ENCODE results near the gene ZC3H12A.

The ZC3H12A gene

DNA sequence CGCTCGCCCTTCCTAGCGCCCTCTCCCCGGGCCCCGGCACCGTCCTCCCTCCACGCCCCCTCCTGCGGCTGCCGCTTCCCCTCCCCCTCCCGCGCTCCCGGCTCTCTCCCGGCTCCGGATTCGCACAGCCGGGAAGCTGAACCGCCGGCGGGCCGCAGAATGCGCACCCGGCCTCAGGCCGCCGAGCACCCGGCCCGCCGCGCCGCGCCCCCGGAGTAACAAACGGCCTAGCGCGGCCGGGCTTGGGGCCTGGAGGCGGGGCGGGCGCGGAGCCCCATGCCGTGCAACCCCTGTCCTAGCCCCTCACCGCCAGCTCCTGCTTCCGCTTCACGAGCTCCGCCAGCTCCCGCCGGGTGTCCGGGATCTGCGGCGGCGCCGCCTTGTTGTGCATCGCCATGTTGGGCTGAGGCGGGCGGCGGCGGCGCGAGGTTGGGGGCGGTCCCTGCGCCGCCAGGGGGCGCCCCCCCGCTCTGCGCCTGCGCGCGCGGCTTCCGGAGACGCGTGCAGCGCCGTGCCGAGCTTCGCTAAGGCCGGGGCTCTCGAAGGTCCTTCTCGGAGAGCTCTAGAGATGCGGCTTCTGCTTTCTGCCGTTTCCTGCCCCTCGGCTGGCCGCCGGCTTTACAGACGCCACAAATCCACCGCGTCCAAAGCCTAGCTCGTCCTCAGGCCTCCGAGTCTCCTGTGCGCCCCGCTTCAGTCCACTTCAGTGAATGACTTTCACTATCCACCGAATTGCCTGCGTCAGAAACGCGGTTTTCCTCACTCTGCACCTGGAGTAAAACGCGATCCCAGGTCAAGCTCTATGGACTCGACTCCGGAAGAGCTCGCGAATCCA is 40.2 kb downstream of the ZC3H12A start, which contains the start of gene MEAF6 (continued):
- TF ChIP-seq REST (tag by site-specific recombination; IDR thresholded peaks at IDR 0.05) (no peak), PATZ1 (tag by site-specific recombination; IDR thresholded peaks at IDR 0.05) (0 out of 2 replicates have a peak, but pooled peaks have one; percentile 6), ZSCAN16 (tag by site-specific recombination; IDR thresholded peaks at IDR 0.05) (no peak), ZNF23 (tag by site-specific recombination; IDR thresholded peaks at IDR 0.05; ENCODE audit: borderline replicate concordance) (no peak), ZNF544 (tag by site-specific recombination; IDR thresholded peaks at IDR 0.05) (no peak), ZNF510 (tag by site-specific recombination; IDR thresholded peaks at IDR 0.05; ENCODE audit: insufficient replicate concordance) (no peak), ZNF24 (tag by site-specific recombination; IDR thresholded peaks at IDR 0.05) (0 out of 2 replicates have a peak, but pooled peaks have one; percentile 72), ZNF777 (tag by site-specific recombination; IDR thresholded peaks at IDR 0.05; ENCODE audit: borderline replicate concordance) (no peak), ZNF596 (tag by site-specific recombination; IDR thresholded peaks at IDR 0.05) (0 out of 2 replicates have a peak, but pooled peaks have one; percentile 35), ZNF248 (tag by site-specific recombination; IDR thresholded peaks at IDR 0.05) (no peak), ZNF112 (tag by site-specific recombination; IDR thresholded peaks at IDR 0.05) (no peak), ZNF274 (IDR thresholded peaks at IDR 0.05; ENCODE audit: low read length) (no peak), ZNF274 (tag by site-specific recombination; IDR thresholded peaks at IDR 0.05; ENCODE audit: borderline replicate concordance) (no peak), ZNF324 (tag by site-specific recombination; IDR thresholded peaks at IDR 0.05) (0 out of 2 replicates have a peak, but pooled peaks have one; percentile 44), KLF7 (tag by site-specific recombination; IDR thresholded peaks at IDR 0.05; ENCODE audit: borderline replicate concordance) (no peak; the same call in 1 of the 2 replicates), ZNF560 (tag by site-specific recombination; IDR thresholded peaks at IDR 0.05; ENCODE audit: borderline replicate concordance) (0 out of 2 replicates have a peak, but pooled peaks have one; percentile 42), ZNF423 (tag by site-specific recombination; IDR thresholded peaks at IDR 0.05) (no peak), ZSCAN5A (tag by site-specific recombination; IDR thresholded peaks at IDR 0.05) (no peak), ZNF664 (tag by site-specific recombination; IDR thresholded peaks at IDR 0.05) (no peak), ZNF223 (tag by site-specific recombination; IDR thresholded peaks at IDR 0.05) (no peak), SP7 (tag by site-specific recombination; IDR thresholded peaks at IDR 0.05) (peak; percentile 63; the same call in 1 of the 2 replicates), TRIM28 (IDR thresholded peaks at IDR 0.05; ENCODE audit: borderline replicate concordance, low read length) (no peak), ZFP3 (tag by site-specific recombination; IDR thresholded peaks at IDR 0.05; ENCODE audit: low read depth) (no peak)
- TF ChIP-seq, protein P1, sequence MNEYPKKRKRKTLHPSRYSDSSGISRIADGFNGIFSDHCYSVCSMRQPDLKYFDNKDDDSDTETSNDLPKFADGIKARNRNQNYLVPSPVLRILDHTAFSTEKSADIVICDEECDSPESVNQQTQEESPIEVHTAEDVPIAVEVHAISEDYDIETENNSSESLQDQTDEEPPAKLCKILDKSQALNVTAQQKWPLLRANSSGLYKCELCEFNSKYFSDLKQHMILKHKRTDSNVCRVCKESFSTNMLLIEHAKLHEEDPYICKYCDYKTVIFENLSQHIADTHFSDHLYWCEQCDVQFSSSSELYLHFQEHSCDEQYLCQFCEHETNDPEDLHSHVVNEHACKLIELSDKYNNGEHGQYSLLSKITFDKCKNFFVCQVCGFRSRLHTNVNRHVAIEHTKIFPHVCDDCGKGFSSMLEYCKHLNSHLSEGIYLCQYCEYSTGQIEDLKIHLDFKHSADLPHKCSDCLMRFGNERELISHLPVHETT (tag by site-specific recombination; IDR thresholded peaks at IDR 0.05), result 0 out of 2 replicates have a peak, but pooled peaks have one; percentile 26
- TF ChIP-seq, protein P2, sequence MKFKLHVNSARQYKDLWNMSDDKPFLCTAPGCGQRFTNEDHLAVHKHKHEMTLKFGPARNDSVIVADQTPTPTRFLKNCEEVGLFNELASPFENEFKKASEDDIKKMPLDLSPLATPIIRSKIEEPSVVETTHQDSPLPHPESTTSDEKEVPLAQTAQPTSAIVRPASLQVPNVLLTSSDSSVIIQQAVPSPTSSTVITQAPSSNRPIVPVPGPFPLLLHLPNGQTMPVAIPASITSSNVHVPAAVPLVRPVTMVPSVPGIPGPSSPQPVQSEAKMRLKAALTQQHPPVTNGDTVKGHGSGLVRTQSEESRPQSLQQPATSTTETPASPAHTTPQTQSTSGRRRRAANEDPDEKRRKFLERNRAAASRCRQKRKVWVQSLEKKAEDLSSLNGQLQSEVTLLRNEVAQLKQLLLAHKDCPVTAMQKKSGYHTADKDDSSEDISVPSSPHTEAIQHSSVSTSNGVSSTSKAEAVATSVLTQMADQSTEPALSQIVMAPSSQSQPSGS (tag by site-specific recombination; IDR thresholded peaks at IDR 0.05; ENCODE audit: low read depth), result no peak
- TF ChIP-seq, protein P3, sequence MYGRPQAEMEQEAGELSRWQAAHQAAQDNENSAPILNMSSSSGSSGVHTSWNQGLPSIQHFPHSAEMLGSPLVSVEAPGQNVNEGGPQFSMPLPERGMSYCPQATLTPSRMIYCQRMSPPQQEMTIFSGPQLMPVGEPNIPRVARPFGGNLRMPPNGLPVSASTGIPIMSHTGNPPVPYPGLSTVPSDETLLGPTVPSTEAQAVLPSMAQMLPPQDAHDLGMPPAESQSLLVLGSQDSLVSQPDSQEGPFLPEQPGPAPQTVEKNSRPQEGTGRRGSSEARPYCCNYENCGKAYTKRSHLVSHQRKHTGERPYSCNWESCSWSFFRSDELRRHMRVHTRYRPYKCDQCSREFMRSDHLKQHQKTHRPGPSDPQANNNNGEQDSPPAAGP (tag by site-specific recombination; IDR thresholded peaks at IDR 0.05), result 0 out of 2 replicates have a peak, but pooled peaks have one; percentile 66
